DND-41 (cell line): ENCODE data around the gene MICALL2.

Experiments
- ATAC-seq: fragments of 200-7000 bp; cut with Tn5 transposase; 3 replicates; pipeline ENCODE4 v1.9.1; 2021; ENCODE audit warnings: low read depth; ENCODE audit not compliant: insufficient read depth
- DNase-seq: peaks from one replicate; pipeline ENCODE4 v3.0.0-alpha.2; 2020
- H2AFZ ChIP-seq: 2 replicates; pipeline ENCODE4 v1.6.0; 2012; ENCODE audit warnings: low read depth, low read length
- H3K27ac ChIP-seq: 2 replicates; pipeline ENCODE4 v1.5.1; 2012; ENCODE audit warnings: low read length, inconsistent platforms
- H3K27me3 ChIP-seq: fragments of 200-600 bp; sonication (generic); 2 replicates; pipeline ENCODE4 v1.6.0; 2012; ENCODE audit warnings: low read length, mild to moderate bottlenecking, inconsistent platforms; ENCODE audit not compliant: insufficient read depth, poor library complexity
- H3K36me3 ChIP-seq: 2 replicates; pipeline ENCODE4 v1.5.1; 2012; ENCODE audit warnings: low read length, inconsistent platforms; ENCODE audit not compliant: insufficient read depth
- H3K4me1 ChIP-seq: 2 replicates; pipeline ENCODE4 v1.5.1; 2012; ENCODE audit warnings: mild to moderate bottlenecking, low read length; ENCODE audit not compliant: insufficient read depth
- H3K4me2 ChIP-seq: 2 replicates; pipeline ENCODE4 v1.6.0; 2012; ENCODE audit warnings: mild to moderate bottlenecking, moderate library complexity, low read length, inconsistent platforms; ENCODE audit not compliant: insufficient read depth
- H3K4me3 ChIP-seq, 2 experiments: fragments of 200-600 bp in 1 of 2; shearing (Covaris generic) in 1 of 2; 2 replicates each; pipeline ENCODE4 v1.5.1; 2012 to 2016; ENCODE audit warnings: inconsistent platforms in 2 of 2, low read length in 2 of 2, mild to moderate bottlenecking in 2 of 2, low read depth in 1 of 2, moderate library complexity in 1 of 2
- H3K79me2 ChIP-seq: 2 replicates; pipeline ENCODE4 v1.6.0; 2012; ENCODE audit warnings: low read length, inconsistent platforms; ENCODE audit not compliant: insufficient read depth
- H3K9ac ChIP-seq: 2 replicates; pipeline ENCODE4 v1.6.0; 2012; ENCODE audit warnings: low read depth, mild to moderate bottlenecking, inconsistent platforms, low read length, moderate library complexity
- H3K9me3 ChIP-seq: 2 replicates; pipeline ENCODE4 v1.5.1; 2012; ENCODE audit warnings: low read length, moderate library complexity, mild to moderate bottlenecking, inconsistent platforms; ENCODE audit not compliant: insufficient read depth, severe bottlenecking
- H4K20me1 ChIP-seq: 2 replicates; pipeline ENCODE4 v1.6.0; 2012; ENCODE audit warnings: low read length; ENCODE audit not compliant: insufficient read depth
- CTCF ChIP-seq: IDR thresholded peaks from 2 replicates; pipeline ENCODE4 v1.5.1; 2012; ENCODE audit warnings: borderline replicate concordance, low read length, moderate library complexity, mild to moderate bottlenecking; ENCODE audit not compliant: poor library complexity, severe bottlenecking; ENCODE audit errors: extremely low read depth
- EZH2 ChIP-seq: IDR thresholded peaks from 3 replicates; pipeline ENCODE4 v1.6.1; 2012; ENCODE audit warnings: borderline replicate concordance, low read depth, mild to moderate bottlenecking, moderate library complexity, low read length, inconsistent platforms; ENCODE audit not compliant: severe bottlenecking

Gene MICALL2

GRCh38 chr7:1459512-1459892, 232 bp upstream of the MICALL2 start:
- peaks cover 24% of the 10 kb centered on the region for H3K4me1 ChIP-seq
- H3K36me3 ChIP-seq = no peaks in the 10 kb centered on the region
- peak overlapping the region; percentile 59 for H3K9ac ChIP-seq
- no peak overlapping the region for H3K27ac ChIP-seq
- peak overlapping the region; percentile 69 to 95; a peak in 3 of 4 replicates for H3K4me3 ChIP-seq
- peak; percentile 99 for DNase-seq
- TF ChIP-seq CTCF (no peak), EZH2 (no peak)
- H3K9me3 ChIP-seq = no peaks in the 10 kb centered on the region
- peaks cover 3% of the 10 kb centered on the region for H4K20me1 ChIP-seq
- no peaks in the 10 kb centered on the region for H3K27me3 ChIP-seq
- H3K4me2 ChIP-seq = peak overlapping the region; percentile 100
- peak; percentile 95 for ATAC-seq
- no peaks in the 10 kb centered on the region for H3K79me2 ChIP-seq
- no peak overlapping the region; the same call in 1 of the 2 replicates for H2AFZ ChIP-seq

- Histone ChIP-seq H3K9ac (peak overlapping the region; percentile 59), H3K27me3 (no peaks in the 10 kb centered on the region), H3K27ac (no peak overlapping the region), H3K9me3 (no peaks in the 10 kb centered on the region), H3K79me2 (no peaks in the 10 kb centered on the region), H4K20me1 (peaks cover 3% of the 10 kb centered on the region), H2AFZ (no peak overlapping the region), H3K4me3 (peak overlapping the region in 1 of 2 experiments; percentile 95; a peak in 3 of 4 replicates), H3K36me3 (no peaks in the 10 kb centered on the region), H3K4me2 (peak overlapping the region; percentile 100), H3K4me1 (peaks cover 24% of the 10 kb centered on the region)
- TF ChIP-seq EZH2 (no peak), CTCF (no peak)
- ATAC-seq (no peak), DNase-seq (no peak)
Observed at GRCh38 chr7:1457949-1458682, 1.2 kb downstream of the MICALL2 start.

- peak overlapping the region; percentile 59; the same call in 1 of the 2 replicates for H3K9ac ChIP-seq
- no peaks in the 10 kb centered on the region for H3K36me3 ChIP-seq
- H3K9me3 ChIP-seq = no peaks in the 10 kb centered on the region
- peaks cover 3% of the 10 kb centered on the region for H4K20me1 ChIP-seq
- H3K4me2 ChIP-seq = peak overlapping the region; percentile 100
- ATAC-seq (no peak), DNase-seq (no peak)
- H3K4me1 ChIP-seq = peaks cover 24% of the 10 kb centered on the region
- H2AFZ ChIP-seq = no peak overlapping the region
- no peak overlapping the region for H3K27ac ChIP-seq
- no peaks in the 10 kb centered on the region for H3K79me2 ChIP-seq
- H3K27me3 ChIP-seq = no peaks in the 10 kb centered on the region
- no peak overlapping the region for H3K4me3 ChIP-seq
- TF ChIP-seq EZH2 (no peak), CTCF (no peak)
Observed at GRCh38 chr7:1457059-1457948, 2.0 kb downstream of the MICALL2 start.
